ENCODE data around the gene CLEC2B.

The CLEC2B gene

DNA sequence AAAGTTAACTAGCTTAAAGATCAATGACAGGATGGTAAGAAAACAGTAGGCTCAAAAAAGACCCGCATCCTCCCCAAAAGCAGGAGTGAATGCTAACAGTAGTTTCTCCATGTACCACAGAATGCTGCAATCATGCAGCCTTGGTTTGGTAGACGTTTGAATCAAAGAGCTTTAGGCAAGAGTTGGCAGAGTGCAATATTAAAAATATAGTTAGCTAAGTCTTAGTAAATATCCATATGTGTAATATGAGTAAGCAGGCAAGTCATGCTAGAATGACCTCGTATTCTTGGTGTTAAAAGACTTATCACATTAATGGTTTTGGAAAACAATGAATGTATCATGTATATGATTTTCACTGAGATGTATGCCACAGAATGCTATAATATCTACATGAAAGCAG, 60.6 kb downstream of the CLEC2B start:
- no peaks in the 10 kb centered on the region for H3K36me3 Mint-ChIP-seq (ENCODE audit: low read depth)
- peaks cover 3% of the 10 kb centered on the region for H3K27me3 Mint-ChIP-seq
- H3K4me3 Mint-ChIP-seq: no peak overlapping the region

DNA sequence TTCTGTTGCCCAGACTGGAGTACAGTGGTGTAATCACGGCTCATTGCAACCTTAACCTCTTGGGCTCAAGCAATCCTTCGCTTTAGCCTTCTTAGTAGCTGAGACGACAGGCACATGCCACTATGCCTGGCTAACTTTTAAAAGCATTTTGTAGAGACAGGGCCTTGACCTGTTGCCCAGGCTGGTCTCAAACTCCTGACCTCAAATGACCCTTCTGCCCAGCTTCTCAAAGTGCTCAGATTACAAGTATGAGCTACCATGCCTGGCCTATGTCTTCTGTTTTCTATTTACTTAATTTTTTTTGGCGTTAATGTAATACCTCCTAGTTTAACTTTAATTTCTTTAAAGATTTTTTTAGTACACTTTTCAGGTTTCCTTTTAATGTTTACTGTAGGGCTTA, 62.4 kb downstream of the CLEC2B start:
- no peak overlapping the region for H3K27ac Mint-ChIP-seq
- no peaks in the 10 kb centered on the region for H3K36me3 Mint-ChIP-seq (ENCODE audit: low read depth)
- H3K4me3 Mint-ChIP-seq: no peak overlapping the region
- H3K4me1 Mint-ChIP-seq (ENCODE audit: low read depth): peaks cover 4% of the 10 kb centered on the region
- no peaks in the 10 kb centered on the region for H3K9me3 Mint-ChIP-seq
- no peak for DNase-seq
- peaks cover 3% of the 10 kb centered on the region for H3K27me3 Mint-ChIP-seq

More for the DNA sequence above, 60.6 kb downstream of the CLEC2B start:
- H3K9me3 Mint-ChIP-seq: no peaks in the 10 kb centered on the region
- no peak overlapping the region for H3K27ac Mint-ChIP-seq
- H3K4me1 Mint-ChIP-seq (ENCODE audit: low read depth): peaks cover 7% of the 10 kb centered on the region
- DNase-seq: no peak

DNA sequence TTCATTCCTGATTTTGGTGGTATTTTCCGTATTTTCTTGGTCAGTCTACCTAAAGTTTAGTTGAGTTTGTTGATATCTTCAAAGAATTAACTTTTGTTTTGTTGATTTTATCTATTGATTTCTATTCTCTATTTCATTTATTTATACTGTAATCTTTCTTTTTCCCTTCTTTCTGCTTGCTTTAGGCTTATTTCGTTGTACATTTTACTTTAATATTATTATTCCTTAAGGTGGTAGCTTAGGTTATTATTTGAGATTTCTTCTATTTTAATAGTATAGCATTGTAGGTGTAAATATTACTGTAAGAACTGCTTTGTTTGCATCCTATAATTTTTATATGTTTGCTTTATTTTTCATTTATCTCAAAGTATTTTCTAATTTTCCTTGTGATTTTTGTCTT, 63.3 kb downstream of the CLEC2B start:
- no peak for DNase-seq
- Mint-ChIP-seq H3K27me3 (peaks cover 3% of the 10 kb centered on the region), H3K36me3 (ENCODE audit: low read depth) (no peaks in the 10 kb centered on the region), H3K4me1 (ENCODE audit: low read depth) (peaks cover 4% of the 10 kb centered on the region), H3K4me3 (no peak overlapping the region), H3K9me3 (no peaks in the 10 kb centered on the region), H3K27ac (no peak overlapping the region)
